HEK293 (cell line): ENCODE measurements around the gene PPP3CA.

Experiments used
- KLF9 ChIP-seq: fragments of 450-650 bp; formaldehyde crosslinking; IDR thresholded peaks from 2 replicates; pipeline ENCODE4 v1.5.1; 2016; ENCODE audit warnings: missing biosample characterization, missing genetic modification characterization, low read depth
- MYNN ChIP-seq: fragments of 450-650 bp; formaldehyde crosslinking; IDR thresholded peaks from 2 replicates; pipeline ENCODE4 v1.5.1; 2016; ENCODE audit warnings: missing biosample characterization, missing genetic modification characterization, borderline replicate concordance
- ZFP37 ChIP-seq: fragments of 450-650 bp; formaldehyde crosslinking; IDR thresholded peaks from 2 replicates; pipeline ENCODE4 v1.5.1; 2016; ENCODE audit warnings: missing biosample characterization, missing genetic modification characterization
- ZNF174 ChIP-seq: fragments of 450-650 bp; formaldehyde crosslinking; IDR thresholded peaks from 2 replicates; pipeline ENCODE4 v1.5.0; 2017; ENCODE audit warnings: missing biosample characterization, mild to moderate bottlenecking, missing genetic modification characterization
- ZNF184 ChIP-seq: fragments of 450-650 bp; IDR thresholded peaks from 2 replicates; pipeline ENCODE4 v1.5.1; 2018; ENCODE audit warnings: missing biosample characterization, mild to moderate bottlenecking, missing genetic modification characterization
- ZNF529 ChIP-seq: fragments of 450-650 bp; formaldehyde crosslinking; IDR thresholded peaks from 2 replicates; pipeline ENCODE4 v1.5.1; 2017; ENCODE audit warnings: missing genetic modification characterization, missing biosample characterization; ENCODE audit not compliant: insufficient replicate concordance
- ZNF830 ChIP-seq: fragments of 450-650 bp; IDR thresholded peaks from 2 replicates; pipeline ENCODE4 v1.5.0; 2018; ENCODE audit warnings: missing biosample characterization, missing genetic modification characterization, low read depth, mild to moderate bottlenecking, moderate library complexity
- ZSCAN16 ChIP-seq: fragments of 450-650 bp; formaldehyde crosslinking; IDR thresholded peaks from 2 replicates; pipeline ENCODE4 v1.5.1; 2016; ENCODE audit warnings: missing biosample characterization, missing genetic modification characterization
- TF ChIP-seq, protein P1 (sequence below): fragments of 450-650 bp; formaldehyde crosslinking; IDR thresholded peaks from 2 replicates; pipeline ENCODE4 v1.5.1; 2016; ENCODE audit warnings: missing biosample characterization, missing genetic modification characterization
- TF ChIP-seq, protein P2 (sequence below): fragments of 450-650 bp; formaldehyde crosslinking; IDR thresholded peaks from 2 replicates; pipeline ENCODE4 v1.5.1; 2016; ENCODE audit warnings: missing biosample characterization, missing genetic modification characterization
- TF ChIP-seq, protein P3 (sequence below): fragments of 450-650 bp; formaldehyde crosslinking; IDR thresholded peaks from 2 replicates; pipeline ENCODE4 v1.5.1; 2017; ENCODE audit warnings: missing biosample characterization, missing genetic modification characterization
- TF ChIP-seq, protein P4 (sequence below): fragments of 450-650 bp; formaldehyde crosslinking; IDR thresholded peaks from 2 replicates; pipeline ENCODE4 v1.5.1; 2016; ENCODE audit warnings: missing biosample characterization, missing genetic modification characterization

DNA sequence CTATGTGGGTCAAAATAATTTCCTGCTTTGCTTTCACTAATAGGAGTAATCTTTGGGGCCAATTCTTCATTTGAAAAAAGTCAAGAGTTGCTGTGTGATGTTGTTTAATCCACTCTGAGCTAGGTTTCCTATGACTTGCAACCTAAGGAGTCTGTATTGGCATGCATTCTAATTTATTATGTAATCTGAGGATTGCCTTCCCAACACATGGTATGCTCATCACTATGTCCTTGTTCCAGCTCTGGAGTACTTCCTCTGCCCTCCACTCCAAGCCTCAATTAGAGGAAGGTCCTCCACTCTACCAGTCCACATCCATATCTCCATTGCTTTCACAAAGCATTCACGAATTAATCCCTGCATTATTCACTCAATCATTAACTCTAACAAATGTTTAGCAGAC lies 56.1 kb downstream of the PPP3CA start:
- no peak for TF ChIP-seq KLF9 (tag by site-specific recombination)
- TF ChIP-seq, protein P1, sequence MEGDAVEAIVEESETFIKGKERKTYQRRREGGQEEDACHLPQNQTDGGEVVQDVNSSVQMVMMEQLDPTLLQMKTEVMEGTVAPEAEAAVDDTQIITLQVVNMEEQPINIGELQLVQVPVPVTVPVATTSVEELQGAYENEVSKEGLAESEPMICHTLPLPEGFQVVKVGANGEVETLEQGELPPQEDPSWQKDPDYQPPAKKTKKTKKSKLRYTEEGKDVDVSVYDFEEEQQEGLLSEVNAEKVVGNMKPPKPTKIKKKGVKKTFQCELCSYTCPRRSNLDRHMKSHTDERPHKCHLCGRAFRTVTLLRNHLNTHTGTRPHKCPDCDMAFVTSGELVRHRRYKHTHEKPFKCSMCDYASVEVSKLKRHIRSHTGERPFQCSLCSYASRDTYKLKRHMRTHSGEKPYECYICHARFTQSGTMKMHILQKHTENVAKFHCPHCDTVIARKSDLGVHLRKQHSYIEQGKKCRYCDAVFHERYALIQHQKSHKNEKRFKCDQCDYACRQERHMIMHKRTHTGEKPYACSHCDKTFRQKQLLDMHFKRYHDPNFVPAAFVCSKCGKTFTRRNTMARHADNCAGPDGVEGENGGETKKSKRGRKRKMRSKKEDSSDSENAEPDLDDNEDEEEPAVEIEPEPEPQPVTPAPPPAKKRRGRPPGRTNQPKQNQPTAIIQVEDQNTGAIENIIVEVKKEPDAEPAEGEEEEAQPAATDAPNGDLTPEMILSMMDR (tag by site-specific recombination), result no peak
- no peak for TF ChIP-seq MYNN (tag by site-specific recombination)
- no peak for TF ChIP-seq ZNF184
- TF ChIP-seq, protein P2, sequence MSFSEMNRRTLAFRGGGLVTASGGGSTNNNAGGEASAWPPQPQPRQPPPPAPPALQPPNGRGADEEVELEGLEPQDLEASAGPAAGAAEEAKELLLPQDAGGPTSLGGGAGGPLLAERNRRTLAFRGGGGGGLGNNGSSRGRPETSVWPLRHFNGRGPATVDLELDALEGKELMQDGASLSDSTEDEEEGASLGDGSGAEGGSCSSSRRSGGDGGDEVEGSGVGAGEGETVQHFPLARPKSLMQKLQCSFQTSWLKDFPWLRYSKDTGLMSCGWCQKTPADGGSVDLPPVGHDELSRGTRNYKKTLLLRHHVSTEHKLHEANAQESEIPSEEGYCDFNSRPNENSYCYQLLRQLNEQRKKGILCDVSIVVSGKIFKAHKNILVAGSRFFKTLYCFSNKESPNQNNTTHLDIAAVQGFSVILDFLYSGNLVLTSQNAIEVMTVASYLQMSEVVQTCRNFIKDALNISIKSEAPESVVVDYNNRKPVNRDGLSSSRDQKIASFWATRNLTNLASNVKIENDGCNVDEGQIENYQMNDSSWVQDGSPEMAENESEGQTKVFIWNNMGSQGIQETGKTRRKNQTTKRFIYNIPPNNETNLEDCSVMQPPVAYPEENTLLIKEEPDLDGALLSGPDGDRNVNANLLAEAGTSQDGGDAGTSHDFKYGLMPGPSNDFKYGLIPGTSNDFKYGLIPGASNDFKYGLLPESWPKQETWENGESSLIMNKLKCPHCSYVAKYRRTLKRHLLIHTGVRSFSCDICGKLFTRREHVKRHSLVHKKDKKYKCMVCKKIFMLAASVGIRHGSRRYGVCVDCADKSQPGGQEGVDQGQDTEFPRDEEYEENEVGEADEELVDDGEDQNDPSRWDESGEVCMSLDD (tag by site-specific recombination), result no peak
- TF ChIP-seq, protein P3, sequence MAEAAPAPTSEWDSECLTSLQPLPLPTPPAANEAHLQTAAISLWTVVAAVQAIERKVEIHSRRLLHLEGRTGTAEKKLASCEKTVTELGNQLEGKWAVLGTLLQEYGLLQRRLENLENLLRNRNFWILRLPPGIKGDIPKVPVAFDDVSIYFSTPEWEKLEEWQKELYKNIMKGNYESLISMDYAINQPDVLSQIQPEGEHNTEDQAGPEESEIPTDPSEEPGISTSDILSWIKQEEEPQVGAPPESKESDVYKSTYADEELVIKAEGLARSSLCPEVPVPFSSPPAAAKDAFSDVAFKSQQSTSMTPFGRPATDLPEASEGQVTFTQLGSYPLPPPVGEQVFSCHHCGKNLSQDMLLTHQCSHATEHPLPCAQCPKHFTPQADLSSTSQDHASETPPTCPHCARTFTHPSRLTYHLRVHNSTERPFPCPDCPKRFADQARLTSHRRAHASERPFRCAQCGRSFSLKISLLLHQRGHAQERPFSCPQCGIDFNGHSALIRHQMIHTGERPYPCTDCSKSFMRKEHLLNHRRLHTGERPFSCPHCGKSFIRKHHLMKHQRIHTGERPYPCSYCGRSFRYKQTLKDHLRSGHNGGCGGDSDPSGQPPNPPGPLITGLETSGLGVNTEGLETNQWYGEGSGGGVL, result no peak
- no peak for TF ChIP-seq ZNF529 (tag by site-specific recombination)
- TF ChIP-seq, protein P4, sequence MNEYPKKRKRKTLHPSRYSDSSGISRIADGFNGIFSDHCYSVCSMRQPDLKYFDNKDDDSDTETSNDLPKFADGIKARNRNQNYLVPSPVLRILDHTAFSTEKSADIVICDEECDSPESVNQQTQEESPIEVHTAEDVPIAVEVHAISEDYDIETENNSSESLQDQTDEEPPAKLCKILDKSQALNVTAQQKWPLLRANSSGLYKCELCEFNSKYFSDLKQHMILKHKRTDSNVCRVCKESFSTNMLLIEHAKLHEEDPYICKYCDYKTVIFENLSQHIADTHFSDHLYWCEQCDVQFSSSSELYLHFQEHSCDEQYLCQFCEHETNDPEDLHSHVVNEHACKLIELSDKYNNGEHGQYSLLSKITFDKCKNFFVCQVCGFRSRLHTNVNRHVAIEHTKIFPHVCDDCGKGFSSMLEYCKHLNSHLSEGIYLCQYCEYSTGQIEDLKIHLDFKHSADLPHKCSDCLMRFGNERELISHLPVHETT (tag by site-specific recombination), result no peak
- no peak for TF ChIP-seq ZNF830 (tag by site-specific recombination)
- TF ChIP-seq ZFP37 (tag by site-specific recombination), result no peak
- TF ChIP-seq ZNF174 (tag by site-specific recombination), result no peak
- TF ChIP-seq ZSCAN16 (tag by site-specific recombination), result no peak
